GM18498 (cell line): Measurements from ENCODE around the gene MAPK4.
"Not testable (repeated sequence)": the region's sequence is repeated elsewhere in the genome, so short reads cannot be mapped to it uniquely, and the experiment has no call there.

Source experiments
- ATAC-seq: cut with Tn5 transposase; IDR thresholded peaks from one replicate; pipeline ENCODE4 v1.9.1; 2021; ENCODE audit warnings: mild to moderate bottlenecking, moderate library complexity; ENCODE audit not compliant: unreplicated experiment

Gene MAPK4

GRCh38 chr18:50573196-50573595, 13.3 kb downstream of the MAPK4 start:
- ATAC-seq = not testable (repeated sequence)

GRCh38 chr18:50573679-50574078, 13.8 kb downstream of the MAPK4 start:
- no peak for ATAC-seq

- no peak for ATAC-seq
Observed at GRCh38 chr18:50578030-50578429, 18.1 kb downstream of the MAPK4 start.

DNA sequence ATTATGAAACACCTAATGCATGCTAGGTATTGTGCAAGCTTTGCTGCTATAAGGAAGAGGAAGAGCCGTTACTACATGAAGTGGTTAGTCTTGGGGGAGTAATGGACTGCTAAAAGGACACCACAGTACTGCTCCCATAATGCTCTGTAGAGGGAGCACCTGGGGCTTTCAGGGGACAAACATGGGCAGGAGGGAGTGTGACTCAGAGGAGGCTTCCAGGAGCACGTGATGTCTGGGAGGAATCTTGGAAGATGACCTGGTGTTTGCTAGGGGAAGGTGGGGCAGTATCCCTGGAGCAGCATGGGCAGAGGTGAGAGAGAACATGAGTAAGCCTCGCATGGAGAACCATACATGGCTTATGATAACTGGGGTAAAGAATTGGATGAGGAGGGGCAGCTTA, 18.8 kb downstream of the MAPK4 start:
- ATAC-seq = no peak

- no peak for ATAC-seq
Observed at GRCh38 chr18:50579061-50579774, 19.3 kb downstream of the MAPK4 start.

DNA sequence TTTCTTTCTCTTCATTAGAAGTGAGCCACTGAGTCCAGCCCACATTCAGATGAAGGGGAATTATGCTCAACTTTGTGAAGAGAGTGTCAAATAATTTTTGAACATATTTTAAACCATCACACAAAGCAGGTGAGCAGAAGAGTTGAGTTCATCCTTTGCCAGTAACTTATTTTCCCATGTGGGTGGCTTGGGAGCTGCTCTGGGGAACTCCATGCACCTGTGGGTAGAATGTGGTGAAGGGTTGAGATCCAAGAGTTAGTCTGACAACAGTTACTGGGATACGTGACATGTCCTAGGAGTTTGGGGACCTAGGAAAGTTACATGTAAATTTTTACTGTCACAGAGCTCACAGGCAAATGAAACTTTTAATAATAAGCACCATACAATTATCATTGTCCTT, 21.6 kb downstream of the MAPK4 start:
- no peak for ATAC-seq

- ATAC-seq = no peak
Observed at GRCh38 chr18:50582500-50582899, 22.6 kb downstream of the MAPK4 start.

GRCh38 chr18:50586710-50587109, 26.8 kb downstream of the MAPK4 start:
- no peak for ATAC-seq

DNA sequence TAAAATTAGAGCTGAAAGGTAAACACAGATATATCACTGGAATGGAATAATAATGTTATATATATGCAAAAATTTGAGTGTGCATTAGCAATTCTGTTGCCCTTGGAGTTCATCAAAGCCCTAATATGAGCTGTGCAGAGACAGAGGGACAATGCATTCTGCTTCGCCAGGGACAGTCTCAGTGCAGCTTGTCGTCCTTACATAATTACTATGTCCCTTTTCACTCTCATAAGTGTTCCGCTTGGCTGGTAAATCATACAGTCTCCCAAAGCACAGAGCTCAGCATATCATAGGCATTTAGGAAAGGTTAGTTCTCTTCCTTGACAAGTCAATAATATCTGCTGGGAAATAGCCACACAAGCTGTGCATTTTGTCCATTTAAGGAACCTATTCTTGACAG, 30.7 kb downstream of the MAPK4 start:
- no peak for ATAC-seq

- no peak for ATAC-seq
Observed at GRCh38 chr18:50594012-50594411, 34.1 kb downstream of the MAPK4 start.

DNA sequence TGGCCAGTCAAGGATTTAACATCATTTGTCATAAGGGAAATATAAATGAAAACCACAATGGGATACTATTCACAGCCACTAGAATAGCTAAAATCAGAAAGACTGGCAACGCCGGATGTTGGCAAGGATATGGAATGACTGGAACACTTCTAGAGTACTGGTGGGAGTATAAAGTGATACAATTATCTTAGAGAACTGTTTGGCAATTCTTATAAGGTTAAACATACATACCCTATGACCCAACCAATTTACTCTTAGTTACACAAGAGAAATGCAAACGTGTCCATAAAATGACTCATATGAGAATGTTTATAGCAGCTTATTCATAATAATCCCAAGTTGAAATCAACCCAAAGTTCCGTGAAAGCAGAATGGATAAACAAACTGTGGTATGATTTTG, 35.1 kb downstream of the MAPK4 start:
- no peak for ATAC-seq

DNA sequence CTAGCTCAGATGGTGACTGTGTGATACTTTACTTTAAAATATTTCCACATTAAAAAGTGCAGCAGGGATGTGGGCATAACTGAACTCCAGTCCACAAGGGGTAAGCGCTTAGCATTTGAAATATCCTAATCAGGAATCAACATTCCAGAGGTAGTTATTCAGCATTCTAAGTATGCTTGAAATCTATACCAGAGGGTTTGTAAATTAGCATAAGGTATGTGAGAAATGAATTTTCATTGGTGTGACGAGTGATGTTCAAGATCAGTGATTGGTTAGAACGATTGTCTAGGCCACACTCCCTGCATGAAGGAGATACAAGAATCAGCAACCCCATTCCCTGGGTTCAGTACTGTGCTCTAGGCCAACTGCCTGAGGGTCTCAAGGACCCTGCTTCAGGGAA, 42.6 kb downstream of the MAPK4 start:
- ATAC-seq = no peak

DNA sequence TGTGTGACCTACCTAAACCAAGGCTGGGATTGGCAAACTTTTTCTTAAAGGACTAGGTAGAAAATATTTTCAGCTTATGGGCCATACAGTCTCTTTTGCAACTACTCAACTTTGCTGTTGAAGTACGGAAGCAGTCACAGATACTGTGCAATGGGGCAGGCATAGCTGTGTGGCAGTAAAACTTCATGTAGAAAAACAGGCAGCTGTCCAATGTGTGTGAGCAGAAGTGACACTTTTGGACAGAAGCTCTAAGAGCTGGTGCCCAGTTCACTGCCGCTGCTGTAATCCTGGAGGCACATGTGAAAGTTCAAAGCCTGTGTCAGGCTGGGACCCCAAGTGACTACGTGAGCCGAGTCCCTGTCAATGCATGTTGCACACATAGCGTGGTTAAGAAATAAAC, 46.7 kb downstream of the MAPK4 start:
- no peak for ATAC-seq

DNA sequence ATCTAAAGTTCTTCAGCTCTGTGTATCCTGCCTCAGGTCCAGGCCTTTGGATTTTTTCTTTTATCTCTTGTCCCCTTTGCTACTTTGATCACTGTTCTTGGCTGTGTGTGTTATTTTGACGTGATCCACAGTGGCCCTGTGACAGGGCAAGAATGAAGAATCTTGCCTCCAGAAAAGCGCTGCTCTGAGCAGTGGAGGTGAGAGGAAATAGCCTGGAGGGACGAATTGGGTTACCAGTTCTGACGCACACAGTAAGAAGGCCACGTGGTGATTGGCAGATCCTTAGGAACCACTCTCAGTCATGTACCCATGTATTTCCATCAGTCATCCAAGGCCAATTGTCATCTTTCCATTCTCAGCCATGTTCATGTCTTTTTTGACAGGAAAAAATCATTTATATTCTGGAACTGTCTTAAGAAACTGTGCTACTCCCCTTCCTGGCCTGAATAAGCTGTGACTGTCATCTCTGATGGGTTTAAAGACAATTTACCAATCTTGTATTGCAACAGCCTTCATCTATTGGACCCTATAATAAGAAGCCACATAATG, 47.6 kb downstream of the MAPK4 start:
- no peak for ATAC-seq

DNA sequence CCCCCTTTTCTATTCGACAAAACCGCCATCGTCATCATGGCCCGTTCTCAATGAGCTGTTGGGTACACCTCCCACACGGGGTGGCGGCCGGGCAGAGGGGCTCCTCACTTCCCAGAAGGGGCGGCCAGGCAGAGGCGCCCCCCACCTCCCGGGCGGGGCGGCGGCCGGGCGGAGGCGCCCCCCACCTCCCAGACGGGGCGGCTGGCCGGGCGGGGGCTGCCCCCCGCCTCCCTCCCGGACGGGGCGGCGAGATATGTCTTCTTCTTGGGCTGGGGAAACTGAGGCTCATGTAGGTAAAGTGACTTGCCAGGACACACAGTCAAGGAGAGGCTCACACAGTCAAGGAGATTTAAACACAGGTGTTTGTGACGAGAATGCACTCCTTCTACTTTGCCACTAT, 49.3 kb downstream of the MAPK4 start:
- not testable (repeated sequence) for ATAC-seq

DNA sequence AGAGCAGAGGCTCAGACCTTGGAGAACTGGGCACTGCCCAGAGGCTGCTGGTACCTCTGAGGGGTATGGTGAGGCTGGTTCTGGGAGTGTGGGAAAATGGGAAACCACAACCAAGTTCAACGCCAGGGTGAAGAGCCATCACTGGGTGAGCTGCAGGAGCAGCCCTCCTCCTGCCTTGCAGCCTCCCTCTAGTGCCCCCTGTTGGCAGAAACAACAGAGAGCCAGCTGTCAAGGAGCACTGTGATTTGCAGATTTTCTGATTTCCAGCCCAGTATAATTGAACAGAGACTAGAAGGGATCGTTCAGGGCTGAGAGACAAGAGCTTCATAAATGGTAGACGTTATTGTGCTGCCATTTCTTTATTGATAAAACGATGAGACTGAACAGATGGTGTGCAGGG, 50.5 kb downstream of the MAPK4 start:
- ATAC-seq = no peak

DNA sequence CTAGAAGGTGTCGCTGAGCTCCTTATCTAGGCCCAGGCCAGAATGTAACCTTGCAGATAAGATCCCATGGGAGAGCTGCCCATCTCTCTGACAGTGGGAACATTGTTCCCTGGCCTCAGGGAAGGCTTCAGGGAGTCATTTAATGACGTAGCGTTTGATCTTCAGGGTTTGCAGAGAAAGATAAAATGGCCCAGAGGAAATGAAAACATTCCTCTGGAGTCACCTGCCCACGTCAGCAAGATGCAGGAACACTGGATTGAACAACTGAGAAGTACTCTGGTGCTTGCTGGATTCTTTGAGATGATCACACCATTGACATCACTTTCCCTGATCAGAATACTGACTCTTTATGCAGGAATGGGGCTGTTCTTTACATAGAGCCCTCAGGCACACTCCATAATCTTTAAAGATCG, 51.6 kb downstream of the MAPK4 start:
- no peak for ATAC-seq

DNA sequence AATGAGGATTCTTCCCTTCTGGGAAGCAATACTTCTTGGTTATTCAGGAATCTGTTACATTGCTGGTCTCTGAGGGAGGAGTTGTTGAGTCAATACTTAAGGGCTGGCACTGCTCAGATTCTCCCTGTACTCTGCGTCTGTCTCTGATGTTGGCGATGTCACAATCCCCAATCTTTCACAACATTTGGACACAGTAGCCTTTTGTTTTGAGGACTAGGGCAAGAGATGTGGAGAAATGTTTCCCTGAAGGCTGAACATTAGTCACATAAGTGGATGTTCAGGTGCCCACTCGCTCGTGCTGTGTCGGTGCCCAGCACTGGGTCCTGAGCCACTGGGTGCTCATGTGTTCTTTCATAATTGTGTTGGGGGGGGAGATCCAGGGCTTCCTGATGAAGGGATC, 55.0 kb downstream of the MAPK4 start:
- no peak for ATAC-seq

DNA sequence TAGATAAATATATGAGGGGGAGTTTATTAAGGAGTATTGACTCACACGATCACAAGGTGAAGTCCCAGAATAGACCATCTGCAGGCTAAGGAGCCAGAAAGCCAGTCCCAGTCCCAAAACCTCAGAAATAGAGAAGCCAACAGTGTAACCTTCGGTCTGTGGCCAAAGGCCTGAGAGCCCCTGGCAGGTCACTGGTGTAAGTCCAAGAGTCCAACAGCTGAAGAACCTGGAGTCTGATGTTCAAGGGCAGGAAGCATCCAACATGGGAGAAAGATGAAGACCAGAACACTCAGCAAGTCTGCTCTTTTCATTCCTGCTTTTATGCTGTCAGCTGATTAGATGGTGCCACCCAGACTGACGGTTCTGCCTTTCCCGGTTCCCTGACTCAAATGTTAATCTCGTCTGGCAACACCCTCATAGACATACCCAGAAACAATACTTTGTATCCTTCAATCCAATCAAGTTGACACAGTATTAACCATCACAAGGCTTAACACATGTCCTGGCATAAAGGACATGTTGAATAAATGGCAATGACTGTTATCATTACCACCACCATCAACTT, 56.7 kb downstream of the MAPK4 start:
- ATAC-seq = no peak

GRCh38 chr18:50619861-50620275, 60.0 kb downstream of the MAPK4 start:
- no peak for ATAC-seq

GRCh38 chr18:50620319-50620718, 60.4 kb downstream of the MAPK4 start:
- no peak for ATAC-seq

DNA sequence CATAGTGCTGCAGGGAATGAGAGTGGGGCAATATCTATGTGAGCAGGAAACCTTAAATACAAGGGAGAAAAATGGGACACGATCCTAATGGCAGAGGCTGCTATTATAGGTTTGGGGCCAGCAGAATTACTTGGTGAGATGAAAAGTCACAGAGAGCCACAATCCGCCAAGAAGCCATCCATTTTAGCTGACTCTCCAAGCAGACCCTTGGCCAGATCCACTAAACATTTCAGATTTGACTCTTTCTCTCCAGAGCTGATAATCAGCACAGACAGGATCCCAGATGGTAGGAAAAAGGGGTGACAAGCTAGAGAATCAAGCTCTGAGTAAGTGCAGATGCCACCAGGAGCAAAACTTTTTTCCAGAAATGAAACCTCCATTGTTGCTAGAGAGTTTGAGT, 61.5 kb downstream of the MAPK4 start:
- ATAC-seq = no peak

GRCh38 chr18:50622320-50622719, 62.4 kb downstream of the MAPK4 start:
- ATAC-seq = no peak
